ENCODE data around the gene NHEJ1.

The NHEJ1 gene

GRCh38 chr2:219037783-219038499 lies 122.7 kb downstream of the NHEJ1 start:
- no peak for TF ChIP-seq FOXP2 (optimal IDR thresholded peaks at IDR 0.05; ENCODE audit: borderline replicate concordance, extremely low read depth, extremely low read length, insufficient read depth)

DNA sequence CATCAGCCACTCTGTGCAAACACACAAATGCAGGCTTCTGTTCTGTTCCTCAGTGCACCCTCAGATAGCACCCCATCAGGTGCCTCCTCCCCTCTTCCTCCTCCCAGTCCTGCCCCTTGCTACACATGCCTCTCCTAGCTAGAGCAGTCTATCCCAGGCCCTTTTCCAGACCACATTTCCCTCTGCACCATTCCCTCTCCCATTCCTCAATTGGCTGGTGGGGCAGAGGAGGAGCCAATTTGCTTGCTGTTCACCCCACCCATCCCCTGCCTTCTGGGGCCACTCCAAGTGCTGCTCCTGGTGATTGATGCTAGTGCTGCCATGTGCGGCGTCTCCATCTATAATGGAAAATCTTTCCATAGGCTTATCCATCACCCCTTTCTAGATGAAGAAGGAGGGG lies 124.7 kb downstream of the NHEJ1 start:
- no peak for TF ChIP-seq TAF1 (IDR thresholded peaks at IDR 0.05; ENCODE audit: borderline replicate concordance, insufficient read depth, low read length)
- TF ChIP-seq POLR2AphosphoS5 (IDR thresholded peaks at IDR 0.05; ENCODE audit: low read depth, low read length): no peak
- no peak for TF ChIP-seq SIN3A (IDR thresholded peaks at IDR 0.05; ENCODE audit: borderline replicate concordance, insufficient read depth, low read length)
- no peak for TF ChIP-seq FOXP2 (optimal IDR thresholded peaks at IDR 0.05; ENCODE audit: borderline replicate concordance, extremely low read depth, extremely low read length, insufficient read depth)

GRCh38 chr2:219034823-219035222 lies 125.8 kb downstream of the NHEJ1 start:
- no peak for TF ChIP-seq POLR2AphosphoS5 (IDR thresholded peaks at IDR 0.05; ENCODE audit: low read depth, low read length)
- no peak for TF ChIP-seq SIN3A (IDR thresholded peaks at IDR 0.05; ENCODE audit: borderline replicate concordance, insufficient read depth, low read length)
- TF ChIP-seq FOXP2 (optimal IDR thresholded peaks at IDR 0.05; ENCODE audit: borderline replicate concordance, extremely low read depth, extremely low read length, insufficient read depth): no peak
- no peak for TF ChIP-seq TAF1 (IDR thresholded peaks at IDR 0.05; ENCODE audit: borderline replicate concordance, insufficient read depth, low read length)
- TF ChIP-seq, protein P1, sequence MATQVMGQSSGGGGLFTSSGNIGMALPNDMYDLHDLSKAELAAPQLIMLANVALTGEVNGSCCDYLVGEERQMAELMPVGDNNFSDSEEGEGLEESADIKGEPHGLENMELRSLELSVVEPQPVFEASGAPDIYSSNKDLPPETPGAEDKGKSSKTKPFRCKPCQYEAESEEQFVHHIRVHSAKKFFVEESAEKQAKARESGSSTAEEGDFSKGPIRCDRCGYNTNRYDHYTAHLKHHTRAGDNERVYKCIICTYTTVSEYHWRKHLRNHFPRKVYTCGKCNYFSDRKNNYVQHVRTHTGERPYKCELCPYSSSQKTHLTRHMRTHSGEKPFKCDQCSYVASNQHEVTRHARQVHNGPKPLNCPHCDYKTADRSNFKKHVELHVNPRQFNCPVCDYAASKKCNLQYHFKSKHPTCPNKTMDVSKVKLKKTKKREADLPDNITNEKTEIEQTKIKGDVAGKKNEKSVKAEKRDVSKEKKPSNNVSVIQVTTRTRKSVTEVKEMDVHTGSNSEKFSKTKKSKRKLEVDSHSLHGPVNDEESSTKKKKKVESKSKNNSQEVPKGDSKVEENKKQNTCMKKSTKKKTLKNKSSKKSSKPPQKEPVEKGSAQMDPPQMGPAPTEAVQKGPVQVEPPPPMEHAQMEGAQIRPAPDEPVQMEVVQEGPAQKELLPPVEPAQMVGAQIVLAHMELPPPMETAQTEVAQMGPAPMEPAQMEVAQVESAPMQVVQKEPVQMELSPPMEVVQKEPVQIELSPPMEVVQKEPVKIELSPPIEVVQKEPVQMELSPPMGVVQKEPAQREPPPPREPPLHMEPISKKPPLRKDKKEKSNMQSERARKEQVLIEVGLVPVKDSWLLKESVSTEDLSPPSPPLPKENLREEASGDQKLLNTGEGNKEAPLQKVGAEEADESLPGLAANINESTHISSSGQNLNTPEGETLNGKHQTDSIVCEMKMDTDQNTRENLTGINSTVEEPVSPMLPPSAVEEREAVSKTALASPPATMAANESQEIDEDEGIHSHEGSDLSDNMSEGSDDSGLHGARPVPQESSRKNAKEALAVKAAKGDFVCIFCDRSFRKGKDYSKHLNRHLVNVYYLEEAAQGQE (IDR thresholded peaks at IDR 0.05; ENCODE audit: insufficient read depth in 1 of 2, low read depth in 2 of 2, low read length in 2 of 2): no peak

DNA sequence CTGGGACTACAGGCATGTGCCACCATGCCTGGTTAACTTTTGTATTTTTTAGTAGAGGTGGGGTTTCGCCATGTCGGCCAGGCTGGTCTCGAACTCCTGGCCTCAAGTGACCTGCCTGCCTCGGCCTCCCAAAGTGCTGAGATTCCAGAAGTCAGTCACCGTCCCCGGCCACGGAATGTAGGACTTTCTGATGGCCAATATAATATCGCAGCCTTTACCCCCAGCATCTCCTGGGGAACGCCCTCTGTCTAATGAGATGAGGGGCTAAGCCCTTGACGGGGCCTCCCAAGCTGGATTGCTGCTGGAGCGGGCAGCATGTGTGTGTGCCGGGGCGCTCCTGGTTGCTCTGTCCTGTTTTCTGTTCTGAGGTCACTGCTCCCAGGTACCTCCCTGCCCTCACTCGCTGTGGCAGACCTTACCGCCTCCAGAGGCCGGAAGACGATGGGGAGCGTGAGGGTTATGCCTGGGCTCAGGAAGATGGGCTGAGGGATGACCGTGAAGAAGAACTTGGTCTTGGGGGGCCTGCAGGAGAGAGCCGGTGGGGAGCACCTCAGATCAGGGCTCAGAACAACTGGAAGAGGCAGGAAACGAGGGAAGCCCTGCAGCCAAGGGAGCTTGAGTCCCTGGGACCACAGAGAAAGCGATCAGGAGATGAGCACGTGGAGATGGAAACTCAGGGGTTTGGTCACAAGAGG lies 128.4 kb downstream of the NHEJ1 start:
- TF ChIP-seq, protein P1 (IDR thresholded peaks at IDR 0.05; ENCODE audit: insufficient read depth in 1 of 2, low read depth in 2 of 2, low read length in 2 of 2): no peak

- TF ChIP-seq, protein P1 (IDR thresholded peaks at IDR 0.05; ENCODE audit: insufficient read depth in 1 of 2, low read depth in 2 of 2, low read length in 2 of 2): no peak
- TF ChIP-seq FOXP2 (optimal IDR thresholded peaks at IDR 0.05; ENCODE audit: borderline replicate concordance, extremely low read depth, extremely low read length, insufficient read depth): no peak
- TF ChIP-seq TAF1 (IDR thresholded peaks at IDR 0.05; ENCODE audit: borderline replicate concordance, insufficient read depth, low read length): no peak
- no peak for TF ChIP-seq POLR2AphosphoS5 (IDR thresholded peaks at IDR 0.05; ENCODE audit: low read depth, low read length)
- no peak for TF ChIP-seq SIN3A (IDR thresholded peaks at IDR 0.05; ENCODE audit: borderline replicate concordance, insufficient read depth, low read length)
These were observed 129.4 kb downstream of the NHEJ1 start for GRCh38 chr2:219031005-219031738.
